Measurements from ENCODE around the gene ILKAP.

Gene ILKAP

GRCh38 chr2:238163481-238164198 lies 39.9 kb downstream of the ILKAP start:
- no peak overlapping the region for H3K4me2 ChIP-seq
- no peak overlapping the region for H3K9ac ChIP-seq

GRCh38 chr2:238162846-238163441 lies 40.6 kb downstream of the ILKAP start:
- H3K4me1 ChIP-seq (ENCODE audit: low read depth, poor library complexity, severe bottlenecking), result no peaks in the 10 kb centered on the region
- H3K9ac ChIP-seq, result no peak overlapping the region
- no peaks in the 10 kb centered on the region for H3K36me3 ChIP-seq (ENCODE audit: insufficient read depth)
- no peak overlapping the region for H3K4me3 ChIP-seq (IDR thresholded peaks at IDR 0.05; ENCODE audit: insufficient read depth, low read depth, low read length)
- no peak overlapping the region for H3K4me2 ChIP-seq
- no peaks in the 10 kb centered on the region for H4K20me1 ChIP-seq (ENCODE audit: insufficient read depth)
- H2AFZ ChIP-seq (ENCODE audit: low read depth), result no peak overlapping the region
- H3K27ac ChIP-seq, result no peak overlapping the region
- no peaks in the 10 kb centered on the region for H3K79me2 ChIP-seq (ENCODE audit: insufficient read depth, low read depth)
- no peak for TF ChIP-seq CTCF (conservative IDR thresholded peaks at IDR 0.05; ENCODE audit: low read depth, low read length)
- H3K27me3 ChIP-seq (ENCODE audit: insufficient read depth, low read depth), result no peaks in the 10 kb centered on the region

More at GRCh38 chr2:238163481-238164198, 39.9 kb downstream of the ILKAP start:
- no peak overlapping the region for H3K27ac ChIP-seq
- H3K27me3 ChIP-seq (ENCODE audit: insufficient read depth, low read depth), result no peaks in the 10 kb centered on the region
- TF ChIP-seq CTCF (conservative IDR thresholded peaks at IDR 0.05; ENCODE audit: low read depth, low read length), result no peak
- H3K79me2 ChIP-seq (ENCODE audit: insufficient read depth, low read depth), result no peaks in the 10 kb centered on the region
- no peak overlapping the region for H2AFZ ChIP-seq (ENCODE audit: low read depth)
- H3K36me3 ChIP-seq (ENCODE audit: insufficient read depth), result no peaks in the 10 kb centered on the region
- no peaks in the 10 kb centered on the region for H4K20me1 ChIP-seq (ENCODE audit: insufficient read depth)
- no peak overlapping the region for H3K4me3 ChIP-seq (IDR thresholded peaks at IDR 0.05; ENCODE audit: insufficient read depth, low read depth, low read length)
- no peaks in the 10 kb centered on the region for H3K4me1 ChIP-seq (ENCODE audit: low read depth, poor library complexity, severe bottlenecking)

GRCh38 chr2:238162251-238162845 lies 41.1 kb downstream of the ILKAP start:
- H3K27ac ChIP-seq, result no peak overlapping the region
- no peak overlapping the region for H3K4me3 ChIP-seq (IDR thresholded peaks at IDR 0.05; ENCODE audit: insufficient read depth, low read depth, low read length)
- no peak overlapping the region for H2AFZ ChIP-seq (ENCODE audit: low read depth)
- no peaks in the 10 kb centered on the region for H4K20me1 ChIP-seq (ENCODE audit: insufficient read depth)
- no peaks in the 10 kb centered on the region for H3K36me3 ChIP-seq (ENCODE audit: insufficient read depth)
- no peaks in the 10 kb centered on the region for H3K4me1 ChIP-seq (ENCODE audit: low read depth, poor library complexity, severe bottlenecking)
- TF ChIP-seq CTCF (conservative IDR thresholded peaks at IDR 0.05; ENCODE audit: low read depth, low read length), result no peak
- H3K4me2 ChIP-seq, result no peak overlapping the region
- no peaks in the 10 kb centered on the region for H3K27me3 ChIP-seq (ENCODE audit: insufficient read depth, low read depth)
- H3K79me2 ChIP-seq (ENCODE audit: insufficient read depth, low read depth), result no peaks in the 10 kb centered on the region
- H3K9ac ChIP-seq, result no peak overlapping the region

- H3K79me2 ChIP-seq (ENCODE audit: insufficient read depth, low read depth), result no peaks in the 10 kb centered on the region
- no peak overlapping the region for H3K4me2 ChIP-seq
- H3K36me3 ChIP-seq (ENCODE audit: insufficient read depth), result no peaks in the 10 kb centered on the region
- no peaks in the 10 kb centered on the region for H4K20me1 ChIP-seq (ENCODE audit: insufficient read depth)
- no peak overlapping the region for H3K9ac ChIP-seq
- H3K27me3 ChIP-seq (ENCODE audit: insufficient read depth, low read depth), result no peaks in the 10 kb centered on the region
- no peak for TF ChIP-seq CTCF (conservative IDR thresholded peaks at IDR 0.05; ENCODE audit: low read depth, low read length)
- no peaks in the 10 kb centered on the region for H3K4me1 ChIP-seq (ENCODE audit: low read depth, poor library complexity, severe bottlenecking)
- H3K4me3 ChIP-seq (IDR thresholded peaks at IDR 0.05; ENCODE audit: insufficient read depth, low read depth, low read length), result no peak overlapping the region
- no peak overlapping the region for H2AFZ ChIP-seq (ENCODE audit: low read depth)
- no peak overlapping the region for H3K27ac ChIP-seq
Observed at GRCh38 chr2:238161291-238162051, 42.0 kb downstream of the ILKAP start.
